ENCODE measurements around the gene TKTL1. TPM values are rescaled to one million over a fixed set of nuclear protein-coding genes. Genes with fewer than 3 reads are reported as not detected.

Gene TKTL1
- total RNA-seq, 1 donor from 2014 or later = 14.0 TPM

DNA sequence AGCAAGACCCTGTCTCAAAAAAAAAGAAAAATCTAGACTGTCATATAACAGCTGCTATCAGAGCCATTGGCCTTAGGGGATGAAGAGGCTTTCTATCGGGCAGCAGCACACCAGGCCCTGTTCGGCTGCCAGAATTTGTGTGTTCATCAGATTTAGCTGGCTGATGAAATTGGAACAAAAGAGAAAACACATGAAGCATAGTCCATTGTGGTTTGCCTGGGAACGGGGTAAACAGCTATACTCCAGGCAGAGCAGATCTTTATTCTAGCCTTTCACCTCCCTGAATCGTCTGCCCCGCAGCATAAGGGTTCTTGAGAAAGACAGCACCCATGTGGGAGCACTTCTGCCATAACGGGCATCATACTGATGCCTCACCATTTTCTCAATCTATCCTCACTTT is 11.6 kb downstream of the TKTL1 start:
- ATAC-seq (ENCODE audit: poor library complexity) (no peak), DNase-seq (no peak)
- intact Hi-C loops (cut with DNase I) = no loop called here

DNA sequence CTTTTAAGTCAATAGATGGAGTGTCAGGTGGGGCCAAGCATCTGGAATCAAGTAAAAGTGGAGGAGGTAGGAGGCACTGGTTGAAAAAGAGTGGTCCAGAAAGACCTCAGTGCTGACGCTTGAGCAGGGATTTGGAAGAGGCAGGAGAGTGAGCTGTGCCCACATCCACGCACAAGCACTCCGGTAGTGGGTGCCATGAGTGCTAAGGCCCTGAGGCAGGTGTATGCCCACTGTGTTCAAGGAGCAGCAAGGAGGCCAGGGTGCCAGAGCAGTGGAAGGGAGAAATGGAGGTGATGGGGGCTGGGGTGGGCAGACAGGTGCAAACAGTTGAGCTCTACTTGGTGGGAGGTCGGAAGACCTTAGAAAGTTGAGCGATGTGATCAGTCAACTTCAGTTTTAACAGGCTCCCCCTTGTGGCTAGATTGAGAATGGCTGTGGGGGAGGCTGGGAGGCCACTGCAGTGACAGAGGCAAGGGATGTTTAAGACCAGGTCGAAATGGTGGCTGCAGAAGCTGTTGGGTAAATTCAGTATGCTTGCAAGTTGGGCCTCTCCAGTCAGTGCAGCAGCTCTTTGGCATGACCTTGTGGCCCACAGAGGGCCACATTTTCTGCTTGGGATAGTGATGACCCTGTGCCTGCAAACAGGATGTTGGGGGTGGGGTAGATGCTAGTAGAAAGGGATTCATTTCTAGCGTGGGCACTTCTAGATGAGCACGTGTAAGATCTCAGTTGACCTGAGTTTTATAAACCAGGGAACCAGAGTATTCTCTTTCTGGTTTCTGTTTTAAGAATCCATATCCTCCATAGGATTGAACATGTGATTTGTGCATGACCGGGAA is 12.7 kb downstream of the TKTL1 start:
- intact Hi-C loops (cut with DNase I) = no loop called here
- DNase-seq (peak; percentile 57), ATAC-seq (ENCODE audit: poor library complexity) (peak; percentile 65)

DNA sequence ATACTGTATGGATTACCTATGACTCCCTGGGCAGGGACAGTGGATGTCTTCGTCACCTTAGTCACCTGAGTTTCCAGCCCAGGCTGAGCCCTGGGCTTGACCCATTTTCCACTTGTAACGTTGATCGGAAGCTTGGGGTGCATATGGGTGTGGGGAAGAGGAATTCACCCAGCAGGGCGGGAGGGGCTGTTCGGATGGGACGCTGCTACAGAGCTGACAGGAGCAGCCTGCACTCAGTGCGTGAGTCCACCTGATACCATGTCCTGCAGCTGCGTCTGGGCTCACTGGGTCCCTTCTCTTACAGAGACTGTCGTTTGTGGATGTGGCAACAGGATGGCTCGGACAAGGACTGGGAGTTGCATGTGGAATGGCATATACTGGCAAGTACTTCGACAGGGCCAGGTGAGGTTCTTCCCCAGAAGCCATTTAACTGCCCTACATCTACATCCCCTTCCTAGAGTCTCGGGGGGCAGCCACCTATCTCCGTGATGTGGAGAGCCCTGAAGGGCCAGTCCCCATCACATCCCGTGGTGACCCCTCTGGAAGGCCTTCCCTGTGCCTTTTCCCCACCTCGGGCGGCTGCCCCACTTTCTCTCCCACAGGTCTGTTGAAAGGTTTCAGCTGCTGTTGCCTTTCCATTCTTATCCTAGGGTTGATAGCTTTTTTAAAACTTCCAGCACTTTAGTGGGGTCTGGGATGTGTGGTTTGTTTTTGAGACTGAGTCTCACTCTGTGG is 13.6 kb downstream of the TKTL1 start:
- no peak for ATAC-seq (ENCODE audit: poor library complexity)
- no peak for DNase-seq
- intact Hi-C loops (cut with DNase I) = no loop called here

- intact Hi-C loops (cut with DNase I) = no loop called here
- no peak for DNase-seq
- no peak for ATAC-seq (ENCODE audit: poor library complexity)
Observed at GRCh38 chrX:154310616-154311536, 15.3 kb downstream of the TKTL1 start.

- ATAC-seq (ENCODE audit: poor library complexity) (no peak), DNase-seq (no peak)
- intact Hi-C loops (cut with DNase I) = no loop called here
Observed at GRCh38 chrX:154312116-154312515, 16.5 kb downstream of the TKTL1 start.

DNA sequence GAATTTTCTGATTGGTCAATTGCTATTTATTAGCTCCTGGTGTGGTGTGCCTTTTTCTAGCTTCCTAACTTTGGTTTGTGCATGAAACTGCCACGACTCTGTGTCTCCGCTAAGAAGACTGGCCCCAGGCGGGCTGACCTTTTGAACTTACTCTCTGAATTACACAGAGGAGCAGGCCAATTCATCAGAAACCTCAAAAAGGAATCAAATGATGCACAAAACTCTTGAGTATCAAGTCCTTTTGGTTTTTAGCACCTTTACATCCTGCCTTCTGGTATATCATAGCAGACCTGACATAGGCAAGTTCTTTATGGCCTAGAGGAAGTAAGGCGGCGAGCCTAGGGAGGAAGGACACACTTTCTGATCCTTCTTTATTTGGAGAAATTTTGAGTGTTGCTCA is 17.6 kb downstream of the TKTL1 start:
- no peak for ATAC-seq (ENCODE audit: poor library complexity)
- intact Hi-C loops (cut with DNase I) = no loop called here
- DNase-seq = no peak

GRCh38 chrX:154315416-154315815 is 19.8 kb downstream of the TKTL1 start:
- ATAC-seq (ENCODE audit: poor library complexity) (no peak), DNase-seq (no peak)
- intact Hi-C loops (cut with DNase I) = loop anchor here (5.0 kb wide), 1 partner anchor 217 kb away; no protein-coding TSS in a partner anchor

DNA sequence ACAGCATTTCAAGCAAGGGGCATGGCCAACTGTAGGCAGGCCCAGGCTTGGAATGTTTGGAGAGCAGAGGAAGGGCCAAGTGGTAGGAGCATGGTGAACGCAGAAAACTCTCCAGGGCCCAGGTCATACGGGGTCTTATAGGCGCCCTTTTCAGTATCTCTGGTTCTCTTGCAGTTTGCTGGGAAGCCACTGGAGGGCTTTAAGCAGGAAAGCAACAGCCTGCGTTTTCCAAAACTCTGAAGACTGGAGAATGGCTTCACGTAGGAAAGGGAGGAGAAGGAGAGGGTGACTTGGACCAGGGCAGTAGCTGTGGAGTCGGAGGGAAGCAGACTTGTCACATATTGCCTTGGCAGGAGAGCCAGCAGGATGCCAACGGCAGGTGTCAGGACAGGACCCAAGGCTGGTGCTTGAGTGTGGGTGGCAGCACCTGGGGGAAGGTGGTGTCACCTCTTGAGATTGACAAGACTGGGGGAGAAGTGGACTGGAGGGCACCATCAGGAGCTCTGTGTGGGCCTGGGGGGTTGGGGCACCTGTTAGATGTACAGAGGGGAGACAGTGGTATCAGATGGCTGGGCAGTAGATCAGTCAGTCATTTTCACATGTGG is 21.9 kb downstream of the TKTL1 start:
- DNase-seq = no peak
- no peak for ATAC-seq (ENCODE audit: poor library complexity)
- intact Hi-C loops (cut with DNase I) = loop anchor here (5.0 kb wide), 1 partner anchor 215 kb away; no protein-coding TSS in a partner anchor

DNA sequence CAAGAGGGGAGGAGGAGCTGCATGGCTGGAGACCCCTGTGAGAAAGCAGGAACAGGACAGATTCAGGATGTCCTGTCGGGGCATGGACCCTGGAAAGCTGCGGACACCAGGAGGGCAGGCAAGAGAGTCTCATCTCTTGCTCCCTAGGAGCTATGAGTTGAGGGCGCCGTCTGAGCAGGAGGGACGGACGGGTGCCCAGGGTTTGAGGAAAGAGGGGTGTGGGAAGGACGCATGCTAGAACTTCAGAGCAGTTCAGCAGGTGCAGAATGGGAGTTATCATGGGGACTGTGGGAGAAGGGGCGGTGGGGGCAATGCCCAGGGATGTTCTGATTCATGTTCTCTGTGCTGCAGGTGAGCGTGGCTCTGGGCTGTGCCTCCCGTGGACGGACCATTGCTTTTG is 24.8 kb downstream of the TKTL1 start:
- intact Hi-C loops (cut with DNase I) = no loop called here
- DNase-seq (no peak), ATAC-seq (ENCODE audit: poor library complexity) (no peak)

GRCh38 chrX:154321152-154321551 is 25.6 kb downstream of the TKTL1 start:
- intact Hi-C loops (cut with DNase I) = no loop called here
- DNase-seq = no peak
- no peak for ATAC-seq (ENCODE audit: poor library complexity)

DNA sequence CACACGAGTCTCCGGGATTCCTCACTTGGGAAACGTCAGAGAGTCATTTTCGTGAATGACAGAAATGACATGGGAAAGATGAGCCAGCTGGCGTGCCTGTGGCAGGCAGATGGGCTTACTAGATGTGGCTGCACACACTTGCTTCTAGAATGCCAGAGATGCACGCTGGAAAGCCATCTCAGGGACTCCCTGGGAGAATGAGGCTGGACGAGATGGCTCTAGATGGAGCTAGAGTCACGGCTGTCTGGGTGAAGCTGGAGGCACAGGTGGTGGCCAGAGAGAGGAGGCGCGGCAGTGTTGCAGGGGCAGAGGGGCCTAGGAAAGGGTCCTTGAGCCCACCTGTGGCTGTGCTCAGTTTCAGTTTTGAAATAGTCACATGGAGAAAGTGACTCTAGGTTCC is 26.0 kb downstream of the TKTL1 start:
- peak; percentile 70 for ATAC-seq (ENCODE audit: poor library complexity)
- no peak for DNase-seq
- intact Hi-C loops (cut with DNase I) = no loop called here

- intact Hi-C loops (cut with DNase I) = no loop called here
- DNase-seq (no peak), ATAC-seq (ENCODE audit: poor library complexity) (no peak)
Observed at GRCh38 chrX:154322890-154323289, 27.3 kb downstream of the TKTL1 start.

DNA sequence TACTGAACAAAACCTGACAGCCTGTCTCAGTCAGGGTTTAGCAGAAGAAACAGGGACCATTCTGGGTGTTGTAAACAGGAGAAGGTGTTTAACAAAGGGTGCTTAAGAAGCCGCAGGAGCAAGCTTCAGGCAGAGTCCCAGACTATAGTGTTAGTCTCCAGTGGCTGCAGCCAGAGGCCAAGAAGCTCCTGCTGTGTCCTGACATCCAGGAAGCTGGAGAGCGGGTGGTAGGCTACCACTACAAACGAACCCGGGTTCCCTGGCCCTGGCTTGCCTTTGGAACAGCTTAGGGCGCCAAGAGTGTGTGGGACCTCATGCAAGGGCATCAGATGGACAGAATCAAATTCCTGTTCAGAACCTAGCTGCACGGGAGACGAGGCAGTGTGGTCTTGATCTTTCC is 27.9 kb downstream of the TKTL1 start:
- ATAC-seq (ENCODE audit: poor library complexity) = no peak
- intact Hi-C loops (cut with DNase I) = no loop called here
- no peak for DNase-seq

GRCh38 chrX:154325541-154325940 is 29.9 kb downstream of the TKTL1 start:
- no peak for ATAC-seq (ENCODE audit: poor library complexity)
- DNase-seq = no peak
- intact Hi-C loops (cut with DNase I) = no loop called here

GRCh38 chrX:154327038-154327820 is 31.6 kb downstream of the TKTL1 start:
- intact Hi-C loops (cut with DNase I) = no loop called here
- DNase-seq = no peak
- ATAC-seq (ENCODE audit: poor library complexity) = peak; percentile 73

DNA sequence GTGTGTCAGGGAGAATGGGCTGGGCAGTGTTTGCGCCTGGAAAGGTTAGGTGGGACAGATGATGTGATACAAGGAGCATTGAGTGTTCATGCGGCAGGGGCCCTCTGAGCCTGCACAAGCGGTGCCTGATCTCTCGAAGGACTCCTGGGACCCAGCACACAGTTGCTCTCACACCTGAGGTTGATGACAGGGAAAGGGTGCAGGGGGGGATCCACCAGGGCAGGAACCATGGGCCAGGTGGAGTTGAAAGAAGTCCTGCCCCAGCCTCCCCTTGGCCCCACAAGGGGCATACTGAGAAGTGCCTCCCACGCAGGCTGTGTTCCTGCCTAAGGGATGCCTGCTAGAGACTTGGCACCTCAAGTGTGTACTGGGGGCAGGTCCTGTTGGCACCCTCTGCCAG is 33.1 kb downstream of the TKTL1 start:
- DNase-seq (no peak), ATAC-seq (ENCODE audit: poor library complexity) (no peak)
- intact Hi-C loops (cut with DNase I) = no loop called here

DNA sequence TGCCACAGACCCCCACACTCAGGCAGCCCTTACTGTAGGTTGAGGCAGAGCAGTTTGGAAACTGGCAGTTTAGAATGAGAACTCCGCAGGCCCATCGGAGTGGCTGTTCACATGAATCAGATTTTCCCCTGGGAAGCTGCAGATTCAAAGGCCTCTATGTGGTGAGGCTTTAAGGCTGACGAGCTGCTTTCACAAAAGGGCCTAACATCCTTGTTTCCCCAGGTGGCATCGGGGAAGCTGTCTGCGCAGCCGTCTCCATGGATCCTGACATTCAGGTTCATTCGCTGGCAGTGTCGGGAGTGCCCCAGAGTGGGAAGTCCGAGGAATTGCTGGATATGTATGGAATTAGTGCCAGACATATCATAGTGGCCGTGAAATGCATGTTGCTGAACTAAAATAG is 33.7 kb downstream of the TKTL1 start:
- no peak for ATAC-seq (ENCODE audit: poor library complexity)
- no peak for DNase-seq
- intact Hi-C loops (cut with DNase I) = no loop called here

GRCh38 chrX:154332561-154332960 is 37.0 kb downstream of the TKTL1 start:
- no peak for DNase-seq
- intact Hi-C loops (cut with DNase I) = no loop called here
- ATAC-seq (ENCODE audit: poor library complexity) = no peak
